ENCODE results near the gene LCP1.

Gene LCP1

GRCh38 chr13:46101002-46101401 lies 81.0 kb downstream of the LCP1 start:
- no peak for DNase-seq (ENCODE audit: low read depth)

- DNase-seq (ENCODE audit: low read depth): no peak
Observed at GRCh38 chr13:46100191-46100815, 81.7 kb downstream of the LCP1 start.

- DNase-seq (ENCODE audit: low read depth): no peak
Observed at GRCh38 chr13:46097663-46098062, 84.3 kb downstream of the LCP1 start.

- no peak for DNase-seq (ENCODE audit: low read depth)
Observed at GRCh38 chr13:46097015-46097414, 85.0 kb downstream of the LCP1 start.

- DNase-seq (ENCODE audit: low read depth): no peak
Observed at GRCh38 chr13:46094478-46094877, 87.5 kb downstream of the LCP1 start.

GRCh38 chr13:46088821-46089562 lies 93.0 kb downstream of the LCP1 start:
- no peak for DNase-seq (ENCODE audit: low read depth)

- DNase-seq (ENCODE audit: low read depth): no peak
Observed at GRCh38 chr13:46087481-46087880, 94.5 kb downstream of the LCP1 start.

- DNase-seq (ENCODE audit: low read depth): no peak
Observed at GRCh38 chr13:46086985-46087384, 95.0 kb downstream of the LCP1 start.

GRCh38 chr13:46086421-46086922 lies 95.5 kb downstream of the LCP1 start:
- DNase-seq (ENCODE audit: low read depth): no peak

GRCh38 chr13:46085737-46086136 lies 96.2 kb downstream of the LCP1 start:
- no peak for DNase-seq (ENCODE audit: low read depth)

- no peak for DNase-seq (ENCODE audit: low read depth)
Observed at GRCh38 chr13:46082324-46082723, 99.7 kb downstream of the LCP1 start.

- DNase-seq (ENCODE audit: low read depth): no peak
Observed at GRCh38 chr13:46079770-46080169, 102.2 kb downstream of the LCP1 start.

GRCh38 chr13:46077265-46077664 lies 104.7 kb downstream of the LCP1 start:
- DNase-seq (ENCODE audit: low read depth): no peak

- no peak for DNase-seq (ENCODE audit: low read depth)
Observed at GRCh38 chr13:46076827-46077226, 105.2 kb downstream of the LCP1 start.

Measured in HS-27A (cell line).